Measurements from ENCODE around the gene CACNA1E.

The CACNA1E gene

GRCh38 chr1:181704546-181704945, 221.2 kb downstream of the CACNA1E start:
- DNase-seq (ENCODE audit: low read depth in 2 of 2): no peak
- TF ChIP-seq CTCF (IDR thresholded peaks at IDR 0.05; ENCODE audit: low read depth, low read length): no peak
- H3K4me3 ChIP-seq (replicated peaks in 1 of 2; ENCODE audit: low read depth in 2 of 2, low read length in 2 of 2): no peak overlapping the region

- no peak for DNase-seq (ENCODE audit: low read depth in 2 of 2)
- no peak for TF ChIP-seq CTCF (IDR thresholded peaks at IDR 0.05; ENCODE audit: low read depth, low read length)
- no peak overlapping the region for H3K4me3 ChIP-seq (replicated peaks in 1 of 2; ENCODE audit: low read depth in 2 of 2, low read length in 2 of 2)
Measured at GRCh38 chr1:181711820-181712219, 228.5 kb downstream of the CACNA1E start.

- no peak for DNase-seq (ENCODE audit: low read depth in 2 of 2)
- TF ChIP-seq CTCF (IDR thresholded peaks at IDR 0.05; ENCODE audit: low read depth, low read length): no peak
- no peak overlapping the region for H3K4me3 ChIP-seq (replicated peaks in 1 of 2; ENCODE audit: low read depth in 2 of 2, low read length in 2 of 2)
Measured at GRCh38 chr1:181712711-181713110, 229.4 kb downstream of the CACNA1E start.

- no peak for DNase-seq (ENCODE audit: low read depth in 2 of 2)
- TF ChIP-seq CTCF (IDR thresholded peaks at IDR 0.05; ENCODE audit: low read depth, low read length): no peak
- no peak overlapping the region for H3K4me3 ChIP-seq (replicated peaks in 1 of 2; ENCODE audit: low read depth in 2 of 2, low read length in 2 of 2)
Measured at GRCh38 chr1:181714428-181714827, 231.1 kb downstream of the CACNA1E start.

- no peak for TF ChIP-seq CTCF (IDR thresholded peaks at IDR 0.05; ENCODE audit: low read depth, low read length)
- no peak for DNase-seq (ENCODE audit: low read depth in 2 of 2)
- H3K4me3 ChIP-seq (replicated peaks in 1 of 2; ENCODE audit: low read depth in 2 of 2, low read length in 2 of 2): no peak overlapping the region
Measured at GRCh38 chr1:181718034-181718433, 234.7 kb downstream of the CACNA1E start.

GRCh38 chr1:181726320-181727012, 243.1 kb downstream of the CACNA1E start:
- no peak for TF ChIP-seq CTCF (IDR thresholded peaks at IDR 0.05; ENCODE audit: low read depth, low read length)
- DNase-seq (ENCODE audit: low read depth in 2 of 2): no peak
- no peak overlapping the region for H3K4me3 ChIP-seq (replicated peaks in 1 of 2; ENCODE audit: low read depth in 2 of 2, low read length in 2 of 2)

GRCh38 chr1:181730606-181731005, 247.3 kb downstream of the CACNA1E start:
- TF ChIP-seq CTCF (IDR thresholded peaks at IDR 0.05; ENCODE audit: low read depth, low read length): no peak
- no peak overlapping the region for H3K4me3 ChIP-seq (replicated peaks in 1 of 2; ENCODE audit: low read depth in 2 of 2, low read length in 2 of 2)
- DNase-seq (ENCODE audit: low read depth in 2 of 2): no peak

Data from cardiac fibroblast (primary cell).